IPS DF 4.7 (cell line): ENCODE measurements around the gene HYAL1.
A peak's percentile ranks its signal among the peaks of the same experiment; 100 is the strongest.

ENCODE experiments used
- DNase-seq: peaks from one replicate; pipeline ENCODE4 v3.0.0-alpha.2; 2013; ENCODE audit warnings: low spot score; ENCODE audit errors: extremely low read depth

Gene HYAL1

GRCh38 chr3:50303013-50303815 is at the start of gene HYAL1:
Gene HYAL1, minus strand, starts transcription at chr3:50303574. Its CDS starts 618 bp downstream, at chr3:50302956.
- no peak for DNase-seq

- no peak for DNase-seq
Measured at GRCh38 chr3:50352781-50353180, 49.4 kb upstream of the HYAL1 start.

GRCh38 chr3:50351323-50351697 is 47.9 kb upstream of the HYAL1 start:
- DNase-seq: no peak

- DNase-seq: peak; percentile 64
Measured at GRCh38 chr3:50350527-50351322, 47.4 kb upstream of the HYAL1 start, which contains the start of the genes CYB561D2 and NPRL2. Gene CYB561D2, plus strand, starts transcription at chr3:50350862. Its CDS starts 572 bp downstream, at chr3:50351434. Gene NPRL2, minus strand, starts transcription at chr3:50350775. Its CDS starts 123 bp downstream, at chr3:50350652.

GRCh38 chr3:50350213-50350526 is 46.8 kb upstream of the HYAL1 start:
- DNase-seq: no peak

- no peak for DNase-seq
Measured at GRCh38 chr3:50347187-50347813, 43.9 kb upstream of the HYAL1 start.

- DNase-seq: no peak
Measured at GRCh38 chr3:50345586-50346234, 42.3 kb upstream of the HYAL1 start, which contains the start of gene ZMYND10. Gene ZMYND10, minus strand, starts transcription at chr3:50345732. Its CDS starts 153 bp downstream, at chr3:50345579.

GRCh38 chr3:50345008-50345407 is 41.6 kb upstream of the HYAL1 start:
- DNase-seq: no peak

- no peak for DNase-seq
Measured at GRCh38 chr3:50342813-50343633, 39.6 kb upstream of the HYAL1 start.

- no peak for DNase-seq
Measured at GRCh38 chr3:50341996-50342650, 38.7 kb upstream of the HYAL1 start.

GRCh38 chr3:50341537-50341936 is 38.2 kb upstream of the HYAL1 start:
- no peak for DNase-seq

- no peak for DNase-seq
Measured at GRCh38 chr3:50340448-50341329, 37.3 kb upstream of the HYAL1 start, which contains the start of gene RASSF1. Gene RASSF1, minus strand, starts transcription at chr3:50340836. Its CDS starts 31 bp downstream, at chr3:50340805.

- no peak for DNase-seq
Measured at GRCh38 chr3:50340147-50340447, 36.7 kb upstream of the HYAL1 start.

- DNase-seq: no peak
Measured at GRCh38 chr3:50339485-50340146, 36.2 kb upstream of the HYAL1 start.

GRCh38 chr3:50338965-50339364 is 35.6 kb upstream of the HYAL1 start:
- DNase-seq: no peak

GRCh38 chr3:50337175-50337861 is 33.9 kb upstream of the HYAL1 start:
- DNase-seq: no peak

- no peak for DNase-seq
Measured at GRCh38 chr3:50336452-50337174, 33.2 kb upstream of the HYAL1 start.
